Fibroblast of skin of abdomen (primary cell): ENCODE data around the gene UBN2.
"Not testable (repeated sequence)": the region's sequence is repeated elsewhere in the genome, so short reads cannot be mapped to it uniquely, and the experiment has no call there.

ENCODE experiments used
- DNase-seq: peaks from one replicate; pipeline ENCODE4 v3.0.0-alpha.2; 2013

The UBN2 gene

GRCh38 chr7:139299296-139299695, 68.3 kb downstream of the UBN2 start:
- DNase-seq = no peak

GRCh38 chr7:139300390-139300789, 69.4 kb downstream of the UBN2 start:
- no peak for DNase-seq

GRCh38 chr7:139304517-139304916, 73.5 kb downstream of the UBN2 start:
- no peak for DNase-seq

- no peak for DNase-seq
Measured at GRCh38 chr7:139317939-139318505, 87.0 kb downstream of the UBN2 start.

- peak; percentile 18 for DNase-seq
Measured at GRCh38 chr7:139321071-139321745, 90.2 kb downstream of the UBN2 start.

- not testable (repeated sequence) for DNase-seq
Measured at GRCh38 chr7:139324709-139325108, 93.7 kb downstream of the UBN2 start.

- peak; percentile 82 for DNase-seq
Measured at GRCh38 chr7:139328375-139328774, 97.3 kb downstream of the UBN2 start.

- no peak for DNase-seq
Measured at GRCh38 chr7:139329119-139329518, 98.1 kb downstream of the UBN2 start.

- no peak for DNase-seq
Measured at GRCh38 chr7:139330333-139331030, 99.4 kb downstream of the UBN2 start.

- no peak for DNase-seq
Measured at GRCh38 chr7:139332697-139333359, 101.8 kb downstream of the UBN2 start.

GRCh38 chr7:139333443-139333842, 102.4 kb downstream of the UBN2 start:
- not testable (repeated sequence) for DNase-seq

GRCh38 chr7:139334399-139335150, 103.5 kb downstream of the UBN2 start:
- no peak for DNase-seq

GRCh38 chr7:139339025-139339424, 108.0 kb downstream of the UBN2 start:
- no peak for DNase-seq

GRCh38 chr7:139339698-139340036, 108.6 kb downstream of the UBN2 start:
- DNase-seq = no peak

- peak; percentile 100 for DNase-seq
Measured at GRCh38 chr7:139340037-139340807, 109.2 kb downstream of the UBN2 start.

- DNase-seq = no peak
Measured at GRCh38 chr7:139340808-139341057, 109.7 kb downstream of the UBN2 start.

- peak; percentile 93 for DNase-seq
Measured at GRCh38 chr7:139341058-139341775, 110.2 kb downstream of the UBN2 start, which contains the start of gene FMC1. Gene FMC1, plus strand, starts transcription at chr7:139341337. Its CDS starts 48 bp downstream, at chr7:139341385.

GRCh38 chr7:139341776-139342226, 110.8 kb downstream of the UBN2 start:
- DNase-seq = no peak

- no peak for DNase-seq
Measured at GRCh38 chr7:139345042-139345441, 114.0 kb downstream of the UBN2 start.

GRCh38 chr7:139351027-139351426, 120.0 kb downstream of the UBN2 start:
- DNase-seq = no peak

- DNase-seq = no peak
Measured at GRCh38 chr7:139354729-139355128, 123.7 kb downstream of the UBN2 start.
